ENCODE results near the gene GSG1L2.

The GSG1L2 gene

DNA sequence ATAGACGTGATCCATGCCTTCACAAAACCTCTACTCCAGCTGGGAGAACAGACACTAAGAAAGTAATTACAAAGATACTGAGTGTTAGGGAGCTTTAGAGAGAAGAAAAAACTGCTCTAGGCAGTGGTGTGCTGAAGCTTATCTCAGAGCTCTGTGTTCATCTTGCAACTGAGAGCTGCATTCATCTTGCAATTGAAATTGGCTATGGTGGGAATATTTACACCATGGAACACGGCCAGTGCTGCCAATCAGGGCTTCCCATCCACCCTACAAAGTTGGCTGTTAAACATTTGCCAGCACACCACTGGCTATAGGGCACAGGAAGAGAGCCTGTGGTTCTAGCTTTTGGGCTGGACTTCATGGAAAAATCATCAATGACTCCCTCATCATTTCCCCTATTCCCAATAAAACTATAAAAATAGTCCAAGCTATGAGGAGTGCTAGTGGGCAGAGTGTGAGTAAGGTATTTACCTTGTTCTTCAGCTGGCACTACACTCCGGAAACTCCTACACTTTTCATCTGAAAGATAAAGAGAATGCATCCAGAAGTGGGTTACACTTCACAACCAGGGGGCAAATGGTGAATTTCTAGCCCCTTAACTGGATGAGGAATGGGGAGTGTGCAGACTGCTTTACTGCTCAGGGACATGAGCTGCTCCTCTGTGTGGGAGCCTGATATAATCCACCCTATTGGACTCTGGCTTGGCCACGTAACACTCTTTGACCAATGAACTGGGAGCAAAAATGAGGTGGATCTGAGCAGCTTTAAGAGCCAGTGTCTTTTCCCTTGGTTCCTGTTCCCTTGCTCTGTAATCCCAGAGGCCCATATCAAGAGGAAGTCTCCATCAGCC is 11.6 kb downstream of the GSG1L2 start:
- no peaks in the 10 kb centered on the region for H3K9me3 ChIP-seq (ENCODE audit: insufficient read depth, low read length)
- H3K4me2 ChIP-seq (ENCODE audit: low read length), result no peak overlapping the region
- no peaks in the 10 kb centered on the region for H3K36me3 ChIP-seq (replicated peaks; ENCODE audit: low read depth, low read length)
- no peaks in the 10 kb centered on the region for H3K79me2 ChIP-seq (ENCODE audit: low read length)
- no peak overlapping the region for H3K9ac ChIP-seq (ENCODE audit: low read length)
- no peak overlapping the region for H3K4me3 ChIP-seq (ENCODE audit: low read length)
- H3K27ac ChIP-seq (ENCODE audit: low read length), result no peak overlapping the region
- H3K27me3 ChIP-seq (ENCODE audit: low read depth, low read length), result no peaks in the 10 kb centered on the region
- no peaks in the 10 kb centered on the region for H4K20me1 ChIP-seq (ENCODE audit: insufficient read depth, low read length)
- TF ChIP-seq EZH2phosphoT487 (IDR thresholded peaks at IDR 0.05; ENCODE audit: low read depth), result no peak
- TF ChIP-seq, protein P1, sequence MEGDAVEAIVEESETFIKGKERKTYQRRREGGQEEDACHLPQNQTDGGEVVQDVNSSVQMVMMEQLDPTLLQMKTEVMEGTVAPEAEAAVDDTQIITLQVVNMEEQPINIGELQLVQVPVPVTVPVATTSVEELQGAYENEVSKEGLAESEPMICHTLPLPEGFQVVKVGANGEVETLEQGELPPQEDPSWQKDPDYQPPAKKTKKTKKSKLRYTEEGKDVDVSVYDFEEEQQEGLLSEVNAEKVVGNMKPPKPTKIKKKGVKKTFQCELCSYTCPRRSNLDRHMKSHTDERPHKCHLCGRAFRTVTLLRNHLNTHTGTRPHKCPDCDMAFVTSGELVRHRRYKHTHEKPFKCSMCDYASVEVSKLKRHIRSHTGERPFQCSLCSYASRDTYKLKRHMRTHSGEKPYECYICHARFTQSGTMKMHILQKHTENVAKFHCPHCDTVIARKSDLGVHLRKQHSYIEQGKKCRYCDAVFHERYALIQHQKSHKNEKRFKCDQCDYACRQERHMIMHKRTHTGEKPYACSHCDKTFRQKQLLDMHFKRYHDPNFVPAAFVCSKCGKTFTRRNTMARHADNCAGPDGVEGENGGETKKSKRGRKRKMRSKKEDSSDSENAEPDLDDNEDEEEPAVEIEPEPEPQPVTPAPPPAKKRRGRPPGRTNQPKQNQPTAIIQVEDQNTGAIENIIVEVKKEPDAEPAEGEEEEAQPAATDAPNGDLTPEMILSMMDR (IDR thresholded peaks at IDR 0.05; ENCODE audit: low read depth, low read length), result no peak
- no peak overlapping the region for H2AFZ ChIP-seq (ENCODE audit: low read depth, low read length)
- no peaks in the 10 kb centered on the region for H3K4me1 ChIP-seq (ENCODE audit: low read length)

DNA sequence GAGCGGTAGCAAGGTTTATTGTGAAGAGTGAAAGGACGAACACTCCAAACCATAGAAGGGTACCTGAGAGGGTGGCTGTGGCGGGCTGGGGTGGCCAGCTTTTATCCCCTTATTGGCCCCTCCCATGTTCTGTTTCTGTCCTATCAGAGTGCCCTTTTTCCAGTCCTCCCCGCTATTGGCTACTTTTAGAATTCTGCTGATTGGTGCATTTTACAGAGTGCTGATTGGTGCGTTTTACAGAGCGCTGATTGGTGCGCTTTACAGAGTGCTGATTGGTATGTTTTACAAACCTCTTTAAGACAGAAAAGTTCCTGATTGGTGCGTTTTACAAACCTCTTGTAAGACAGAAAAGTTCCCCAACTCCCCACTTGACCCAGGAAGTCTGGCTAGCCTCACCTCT is 12.5 kb downstream of the GSG1L2 start:
- no peak overlapping the region for H2AFZ ChIP-seq (ENCODE audit: low read depth, low read length)

DNA sequence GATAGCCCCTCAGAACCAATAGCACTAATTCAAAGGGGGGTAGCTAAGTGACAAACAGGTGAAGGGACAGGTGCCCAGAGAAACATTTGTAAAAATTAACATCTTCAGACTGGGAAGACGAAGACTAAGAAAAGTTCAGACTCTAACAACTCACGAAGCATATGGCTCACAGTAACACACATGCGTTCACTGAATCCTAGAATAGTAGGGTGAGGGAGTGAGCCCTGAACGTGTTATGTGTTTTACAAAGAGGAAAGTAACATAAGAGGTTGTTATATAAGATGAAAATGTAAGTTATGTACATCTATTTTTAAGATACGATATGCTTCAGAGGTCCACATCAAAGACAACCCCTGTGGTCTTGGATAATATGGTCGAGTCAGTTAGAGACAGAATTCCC is 15.2 kb downstream of the GSG1L2 start:
- Histone ChIP-seq H2AFZ (ENCODE audit: low read depth, low read length) (no peak overlapping the region), H3K27ac (ENCODE audit: low read length) (no peak overlapping the region)
- TF ChIP-seq, protein P1 (IDR thresholded peaks at IDR 0.05; ENCODE audit: low read depth, low read length), result no peak
- TF ChIP-seq EZH2phosphoT487 (IDR thresholded peaks at IDR 0.05; ENCODE audit: low read depth), result no peak

More for the DNA sequence above, 12.5 kb downstream of the GSG1L2 start:
- no peak overlapping the region for H3K4me3 ChIP-seq (ENCODE audit: low read length)
- H3K4me2 ChIP-seq (ENCODE audit: low read length), result no peak overlapping the region
- H3K27ac ChIP-seq (ENCODE audit: low read length), result no peak overlapping the region
- H3K9me3 ChIP-seq (ENCODE audit: insufficient read depth, low read length), result no peaks in the 10 kb centered on the region
- no peak overlapping the region for H3K9ac ChIP-seq (ENCODE audit: low read length)
- TF ChIP-seq EZH2phosphoT487 (IDR thresholded peaks at IDR 0.05; ENCODE audit: low read depth), result no peak
- TF ChIP-seq, protein P1 (IDR thresholded peaks at IDR 0.05; ENCODE audit: low read depth, low read length), result no peak
- no peaks in the 10 kb centered on the region for H4K20me1 ChIP-seq (ENCODE audit: insufficient read depth, low read length)
- H3K4me1 ChIP-seq (ENCODE audit: low read length), result no peaks in the 10 kb centered on the region
- no peaks in the 10 kb centered on the region for H3K79me2 ChIP-seq (ENCODE audit: low read length)
- no peaks in the 10 kb centered on the region for H3K27me3 ChIP-seq (ENCODE audit: low read depth, low read length)
- no peaks in the 10 kb centered on the region for H3K36me3 ChIP-seq (replicated peaks; ENCODE audit: low read depth, low read length)

DNA sequence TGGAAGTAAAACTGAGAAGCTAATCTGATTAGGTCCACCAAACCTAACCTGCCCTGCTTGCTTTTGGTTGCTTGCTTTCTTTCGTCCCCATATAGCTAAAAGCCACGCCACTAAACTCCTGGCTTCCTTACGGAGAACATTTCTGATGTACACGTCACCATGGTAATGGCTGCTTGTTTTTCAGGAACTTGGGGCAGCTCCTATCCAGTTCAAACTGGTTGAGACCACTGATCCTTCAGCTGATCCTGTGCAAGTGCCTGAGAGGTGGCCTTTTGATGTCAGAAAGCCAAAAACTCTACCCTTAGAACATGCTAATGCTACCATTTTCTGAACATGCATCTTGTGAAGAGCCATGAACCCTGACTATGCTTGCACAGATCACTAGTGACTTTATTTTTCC is 16.1 kb downstream of the GSG1L2 start:
- Histone ChIP-seq H3K4me3 (ENCODE audit: low read length) (no peak overlapping the region), H4K20me1 (ENCODE audit: insufficient read depth, low read length) (no peaks in the 10 kb centered on the region), H2AFZ (ENCODE audit: low read depth, low read length) (no peak overlapping the region), H3K9me3 (ENCODE audit: insufficient read depth, low read length) (no peaks in the 10 kb centered on the region), H3K79me2 (ENCODE audit: low read length) (no peaks in the 10 kb centered on the region), H3K4me2 (ENCODE audit: low read length) (no peak overlapping the region), H3K4me1 (ENCODE audit: low read length) (no peaks in the 10 kb centered on the region), H3K27ac (ENCODE audit: low read length) (no peak overlapping the region), H3K36me3 (replicated peaks; ENCODE audit: low read depth, low read length) (no peaks in the 10 kb centered on the region), H3K27me3 (ENCODE audit: low read depth, low read length) (no peaks in the 10 kb centered on the region), H3K9ac (ENCODE audit: low read length) (no peak overlapping the region)
- no peak for TF ChIP-seq EZH2phosphoT487 (IDR thresholded peaks at IDR 0.05; ENCODE audit: low read depth)
- TF ChIP-seq, protein P1 (IDR thresholded peaks at IDR 0.05; ENCODE audit: low read depth, low read length), result no peak

More for the DNA sequence above, 15.2 kb downstream of the GSG1L2 start:
- Histone ChIP-seq H3K36me3 (replicated peaks; ENCODE audit: low read depth, low read length) (no peaks in the 10 kb centered on the region), H3K9ac (ENCODE audit: low read length) (no peak overlapping the region), H3K79me2 (ENCODE audit: low read length) (no peaks in the 10 kb centered on the region), H3K4me1 (ENCODE audit: low read length) (no peaks in the 10 kb centered on the region), H3K4me2 (ENCODE audit: low read length) (no peak overlapping the region), H4K20me1 (ENCODE audit: insufficient read depth, low read length) (no peaks in the 10 kb centered on the region), H3K27me3 (ENCODE audit: low read depth, low read length) (no peaks in the 10 kb centered on the region), H3K9me3 (ENCODE audit: insufficient read depth, low read length) (no peaks in the 10 kb centered on the region), H3K4me3 (ENCODE audit: low read length) (no peak overlapping the region)

Measured in OCI-LY3 (cell line).